ENCODE measurements around the gene SMS. TPM values are rescaled to one million over a fixed set of nuclear protein-coding genes. Genes with fewer than 3 reads are reported as not detected.

SMS gene
- total RNA-seq, 2 experiments from 2014 or later, result 175 to 184 TPM

DNA sequence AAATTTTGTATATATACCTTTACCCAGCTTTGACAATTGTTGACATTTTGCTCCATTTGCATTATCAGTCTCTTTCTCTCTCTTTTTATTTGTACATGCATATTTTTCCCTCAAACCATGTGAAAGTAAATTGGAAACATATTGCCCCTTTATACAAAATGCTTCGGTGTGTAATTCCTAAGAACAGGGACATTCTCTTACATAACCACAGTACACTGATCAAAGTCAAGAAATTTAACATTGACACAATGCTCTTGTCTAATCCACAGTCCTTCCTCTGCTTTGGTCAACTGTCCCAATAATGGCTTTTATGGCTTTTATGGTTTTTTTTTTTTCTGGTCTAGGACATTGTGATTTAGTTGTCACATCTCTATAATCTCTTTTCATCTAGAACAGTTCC is 9.5 kb upstream of the SMS start:
- H3K4me1 Mint-ChIP-seq (ENCODE audit: low read depth), result peaks cover 41% of the 10 kb centered on the region
- DNase-seq, result no peak
- H3K27ac Mint-ChIP-seq, result peak overlapping the region; percentile 76
- no peak for TF ChIP-seq CTCF (IDR thresholded peaks at IDR 0.05)
- peaks cover 5% of the 10 kb centered on the region for H3K9me3 Mint-ChIP-seq
- no peak overlapping the region for H3K4me3 Mint-ChIP-seq
- peaks cover 7% of the 10 kb centered on the region for H3K36me3 Mint-ChIP-seq (ENCODE audit: low read depth)
- ChIA-PET CTCF (no interaction called here), POLR2A (no interaction called here)
- no peaks in the 10 kb centered on the region for H3K27me3 Mint-ChIP-seq
- intact Hi-C loops (cut with micrococcal nuclease), result no loop called here
- ATAC-seq, result no peak

- Mint-ChIP-seq H3K4me3 (no peak overlapping the region), H3K9me3 (peaks cover 5% of the 10 kb centered on the region), H3K27ac (peak overlapping the region; percentile 77), H3K36me3 (ENCODE audit: low read depth) (peaks cover 7% of the 10 kb centered on the region), H3K27me3 (no peaks in the 10 kb centered on the region), H3K4me1 (ENCODE audit: low read depth) (peaks cover 33% of the 10 kb centered on the region)
- no peak for TF ChIP-seq CTCF (IDR thresholded peaks at IDR 0.05)
- CTCF ChIA-PET, result no interaction called here
- intact Hi-C loops (cut with micrococcal nuclease), result no loop called here
- ATAC-seq (peak; percentile 77), DNase-seq (peak; percentile 37)
- POLR2A ChIA-PET, result no interaction called here
Observed at GRCh38 chrX:21932292-21933002, 8.1 kb upstream of the SMS start.

- intact Hi-C loops (cut with micrococcal nuclease), result no loop called here
- CTCF ChIA-PET, result no interaction called here
- no peak for ATAC-seq
Observed at GRCh38 chrX:21933077-21933476, 7.4 kb upstream of the SMS start.

DNA sequence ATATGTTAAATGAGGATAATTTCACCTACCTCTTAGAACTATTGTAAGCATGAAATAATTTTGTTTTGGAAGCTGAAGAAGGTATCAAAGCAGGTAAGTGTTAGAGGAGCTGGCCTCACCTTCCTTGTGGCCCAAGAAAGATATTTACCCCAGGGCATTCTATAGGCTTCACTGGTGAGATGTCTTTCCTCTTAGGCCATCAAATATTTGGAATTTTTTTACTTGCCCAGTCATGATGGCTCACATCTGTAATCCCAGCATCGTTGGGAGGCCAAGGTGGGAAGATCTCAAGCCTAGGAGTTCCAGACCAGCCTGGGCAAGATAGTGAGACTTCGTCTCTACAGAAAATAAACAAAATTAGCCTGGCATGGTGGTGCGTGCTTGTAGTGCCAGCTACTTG is 6.1 kb upstream of the SMS start:
- DNase-seq (no peak), ATAC-seq (no peak)
- Mint-ChIP-seq H3K4me3 (no peak overlapping the region), H3K27me3 (no peaks in the 10 kb centered on the region), H3K36me3 (ENCODE audit: low read depth) (peaks cover 2% of the 10 kb centered on the region), H3K27ac (no peak overlapping the region), H3K4me1 (ENCODE audit: low read depth) (peaks cover 28% of the 10 kb centered on the region), H3K9me3 (no peaks in the 10 kb centered on the region)
- TF ChIP-seq CTCF (IDR thresholded peaks at IDR 0.05), result no peak
- intact Hi-C loops (cut with micrococcal nuclease), result no loop called here
- CTCF ChIA-PET, result no interaction called here
- POLR2A ChIA-PET, result no interaction called here

More at GRCh38 chrX:21933077-21933476, 7.4 kb upstream of the SMS start:
- Mint-ChIP-seq H3K4me1 (ENCODE audit: low read depth) (peaks cover 33% of the 10 kb centered on the region), H3K4me3 (no peak overlapping the region), H3K9me3 (peaks cover 5% of the 10 kb centered on the region), H3K36me3 (ENCODE audit: low read depth) (peaks cover 7% of the 10 kb centered on the region), H3K27me3 (no peaks in the 10 kb centered on the region), H3K27ac (peak overlapping the region; percentile 77)
- DNase-seq, result no peak
- POLR2A ChIA-PET, result no interaction called here
- no peak for TF ChIP-seq CTCF (IDR thresholded peaks at IDR 0.05)

DNA sequence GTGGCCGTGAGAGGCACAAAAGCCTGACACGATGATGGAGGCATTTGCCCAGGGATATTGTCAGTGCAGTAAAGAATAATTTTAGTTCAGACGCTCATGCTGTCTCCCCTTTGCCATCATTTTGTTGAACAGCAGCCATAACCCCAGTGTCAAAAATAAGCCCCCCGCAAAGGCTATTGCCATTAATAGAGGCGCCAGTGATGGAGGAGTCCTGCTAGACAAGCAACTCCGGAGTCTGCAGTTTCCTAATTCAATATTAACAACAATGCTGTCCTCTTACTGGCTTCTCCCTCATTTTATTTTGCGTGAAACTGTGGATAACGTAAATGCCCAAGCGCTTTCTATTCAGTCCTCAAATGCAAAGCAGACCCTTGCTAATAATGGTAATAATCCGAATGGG is 603 bp upstream of the SMS start:
- H3K27ac Mint-ChIP-seq, result peak overlapping the region; percentile 83
- CTCF ChIA-PET, result no interaction called here

More for the DNA sequence above, 603 bp upstream of the SMS start:
- Mint-ChIP-seq H3K9me3 (no peaks in the 10 kb centered on the region), H3K36me3 (ENCODE audit: low read depth) (peaks cover 27% of the 10 kb centered on the region), H3K4me1 (ENCODE audit: low read depth) (peaks cover 30% of the 10 kb centered on the region), H3K4me3 (peak overlapping the region; percentile 57), H3K27me3 (no peaks in the 10 kb centered on the region)
- intact Hi-C loops (cut with micrococcal nuclease), result loop anchor here (2.0 to 10.0 kb wide), 2 partner anchors 13 to 105 kb away; partner anchors contain the start of gene MBTPS2
- ATAC-seq (no peak), DNase-seq (no peak)
- POLR2A ChIA-PET, result no interaction called here
- no peak for TF ChIP-seq CTCF (IDR thresholded peaks at IDR 0.05)

Data from activated CD8-positive, alpha-beta T cell treated with anti-CD3 and anti-CD28 coated beads for 36 hours (primary cell).